ENCODE data around the gene CHRNA3.

The CHRNA3 gene

DNA sequence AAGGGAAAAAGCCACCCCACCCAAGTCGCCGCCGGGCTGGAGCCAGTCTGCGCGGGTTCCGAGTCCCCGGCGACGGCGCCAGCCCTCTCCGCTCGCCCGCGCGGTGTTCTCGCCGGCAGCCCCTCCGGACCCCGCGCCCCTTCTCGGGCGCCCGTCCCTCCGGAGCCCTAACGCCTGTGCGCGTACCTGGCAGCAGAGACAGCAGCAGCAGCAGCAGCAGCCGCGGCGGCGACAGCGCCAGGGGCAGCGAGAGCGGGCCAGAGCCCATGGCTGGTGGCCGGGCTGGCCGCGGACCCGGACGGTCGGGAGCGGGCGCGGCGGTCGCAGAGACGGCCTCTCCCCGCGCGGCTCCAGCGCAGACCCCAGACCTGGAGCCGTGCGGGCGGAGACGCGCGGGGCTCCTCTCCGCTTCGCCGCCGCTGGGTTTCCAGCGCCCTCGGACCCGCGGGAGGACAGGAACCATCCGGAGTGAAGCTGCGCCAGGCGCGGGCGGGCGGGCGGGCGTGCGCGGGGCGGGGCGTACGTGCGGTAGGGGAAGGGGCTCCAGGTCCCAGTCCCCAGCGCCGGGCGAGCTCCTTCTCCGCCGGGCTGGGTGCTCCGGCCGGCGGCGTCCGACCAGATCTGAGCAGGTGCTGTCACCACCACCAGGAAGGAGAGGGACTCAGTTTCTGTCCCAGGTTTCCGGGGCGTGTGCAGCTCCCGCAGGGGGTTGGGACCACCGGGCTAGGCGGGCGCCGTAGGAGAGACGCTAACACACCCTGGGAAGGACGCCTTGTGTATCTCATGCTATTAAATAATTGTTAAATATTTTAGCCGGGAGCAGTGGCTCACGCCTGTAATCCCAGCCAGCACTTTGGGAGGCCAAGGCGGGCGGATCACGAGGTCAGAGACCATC lies at the start of gene CHRNA3:
Gene CHRNA3, minus strand, starts transcription at position 470 of the 895 bp plus-strand sequence. Its CDS starts 202 bp downstream, at position 268.
- no peak for DNase-seq

GRCh38 chr15:78668987-78669386 lies 48.2 kb upstream of the CHRNA3 start:
- DNase-seq: no peak

GRCh38 chr15:78667578-78668236 lies 46.9 kb upstream of the CHRNA3 start:
- no peak for DNase-seq

DNA sequence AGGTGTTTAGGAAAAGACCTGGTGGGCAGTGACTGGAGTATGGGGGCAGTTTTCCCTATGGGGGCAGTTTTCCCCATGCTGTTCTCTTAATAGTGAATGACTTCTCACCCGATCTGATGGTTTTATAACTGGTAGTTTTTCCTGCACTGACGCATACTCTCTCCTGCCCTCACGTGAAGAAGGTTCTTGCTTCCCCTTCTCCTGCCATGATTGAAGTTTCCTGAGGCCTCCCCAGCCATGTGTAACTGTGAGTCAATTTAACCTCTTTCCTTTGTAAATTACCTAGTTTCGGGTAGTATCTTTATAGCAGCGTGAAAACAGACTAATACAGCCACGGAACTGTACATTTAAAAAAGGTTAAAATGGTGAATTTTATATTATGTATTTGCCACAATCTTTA lies 45.2 kb upstream of the CHRNA3 start:
- DNase-seq: no peak

DNA sequence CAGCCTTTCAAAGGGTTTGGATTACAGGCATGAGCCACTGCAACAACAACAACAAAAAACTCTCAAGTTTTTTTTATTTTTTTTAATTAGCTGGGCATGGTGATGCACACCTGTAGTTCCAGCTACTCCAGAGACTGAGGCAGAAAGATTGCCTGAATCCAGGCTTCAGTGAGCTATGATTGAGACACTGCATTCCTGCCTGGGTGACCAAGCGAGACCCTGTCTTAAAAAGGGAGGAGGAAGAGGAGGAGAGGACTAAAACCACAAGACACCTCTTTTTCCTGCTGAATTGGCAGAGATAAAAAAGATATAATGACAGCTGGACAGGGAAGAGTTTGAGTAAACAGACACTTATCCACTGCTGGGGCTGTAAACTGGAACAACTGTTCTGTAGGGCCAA lies 42.9 kb upstream of the CHRNA3 start:
- no peak for DNase-seq

DNA sequence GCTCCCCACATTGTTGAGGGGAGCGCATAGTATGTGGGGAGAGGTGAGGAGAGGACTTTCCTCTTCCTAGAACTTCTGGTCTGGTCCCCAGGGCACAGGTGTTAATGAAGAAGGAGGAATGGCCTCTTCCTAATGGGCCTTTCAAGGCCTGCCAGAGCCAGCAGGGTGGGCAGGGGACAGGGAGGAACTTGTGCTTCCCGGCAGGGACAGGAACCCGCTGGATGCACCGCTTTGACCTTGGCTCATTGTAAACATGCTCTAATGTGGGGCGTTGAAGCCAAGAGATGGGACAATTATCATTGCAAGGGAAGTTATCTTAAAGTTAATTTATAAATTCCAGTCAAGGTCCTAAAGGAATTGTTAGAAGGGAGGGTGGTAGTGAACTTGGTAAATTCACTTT lies 41.2 kb upstream of the CHRNA3 start:
- no peak for DNase-seq

DNA sequence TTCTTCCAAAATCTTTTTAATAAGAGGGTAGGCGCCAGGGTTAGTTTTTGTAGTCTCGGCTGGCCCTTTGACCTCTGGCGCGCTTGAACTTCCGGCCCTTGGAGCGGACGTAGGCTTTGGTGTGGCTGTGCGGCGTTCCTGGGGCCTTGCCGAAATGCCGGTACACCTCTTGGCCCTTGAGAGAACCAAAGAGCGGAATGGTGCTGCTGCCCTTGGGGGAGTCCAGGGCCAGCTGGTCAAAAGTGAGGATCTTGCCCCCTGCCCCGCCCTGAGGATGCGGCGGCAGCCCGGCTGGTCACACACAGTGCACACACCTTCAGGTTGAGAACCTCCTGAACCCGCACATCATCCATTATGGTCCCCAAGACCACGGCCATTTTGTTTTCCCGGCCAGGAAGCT lies 40.2 kb upstream of the CHRNA3 start:
- no peak for DNase-seq

- DNase-seq: no peak
Measured at GRCh38 chr15:78660584-78660983, 39.8 kb upstream of the CHRNA3 start.

- DNase-seq: no peak
Measured at GRCh38 chr15:78658823-78659222, 38.0 kb upstream of the CHRNA3 start.

GRCh38 chr15:78654272-78654671 lies 33.5 kb upstream of the CHRNA3 start:
- no peak for DNase-seq

GRCh38 chr15:78651930-78652615 lies 31.3 kb upstream of the CHRNA3 start:
- no peak for DNase-seq

DNA sequence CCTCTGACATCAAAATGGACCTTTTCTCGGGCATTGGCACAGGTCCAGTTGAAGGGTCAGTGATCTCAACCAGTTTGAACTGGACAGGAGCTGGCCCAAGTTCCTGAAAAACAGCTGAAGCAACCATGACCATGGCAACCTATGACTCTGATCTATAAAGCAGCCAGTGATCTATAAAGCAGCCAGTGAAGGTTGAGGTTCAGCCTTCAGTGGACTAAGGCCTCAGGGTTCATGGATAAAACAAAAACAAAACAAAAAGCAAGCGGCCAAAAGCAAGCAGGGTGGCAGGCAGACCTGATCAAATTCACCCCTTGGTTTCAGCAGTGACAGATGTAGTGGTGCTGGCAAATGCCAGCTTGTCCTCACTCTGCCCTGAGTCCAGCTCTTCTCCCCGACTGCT lies 30.2 kb upstream of the CHRNA3 start:
- no peak for DNase-seq

GRCh38 chr15:78650022-78650421 lies 29.2 kb upstream of the CHRNA3 start:
- no peak for DNase-seq

DNA sequence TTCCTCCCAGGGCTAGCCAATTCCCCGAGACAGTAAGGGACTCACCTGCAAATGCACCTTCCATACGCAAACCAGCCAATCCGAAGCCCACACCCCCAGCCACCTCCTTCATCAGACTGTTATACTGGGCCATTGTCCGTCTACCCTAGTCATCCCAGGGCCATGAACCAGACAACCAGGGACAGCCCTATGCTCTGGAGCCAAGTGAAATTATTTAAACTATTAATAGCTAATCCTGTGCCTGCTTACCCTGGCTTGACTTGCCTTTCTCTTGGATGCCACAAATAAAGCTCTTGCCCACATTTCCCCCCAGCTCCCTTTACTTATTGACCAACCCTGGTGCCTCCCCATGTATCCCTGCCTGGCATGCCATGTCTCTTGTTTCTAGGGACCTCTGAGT lies 24.2 kb upstream of the CHRNA3 start:
- DNase-seq: no peak

DNA sequence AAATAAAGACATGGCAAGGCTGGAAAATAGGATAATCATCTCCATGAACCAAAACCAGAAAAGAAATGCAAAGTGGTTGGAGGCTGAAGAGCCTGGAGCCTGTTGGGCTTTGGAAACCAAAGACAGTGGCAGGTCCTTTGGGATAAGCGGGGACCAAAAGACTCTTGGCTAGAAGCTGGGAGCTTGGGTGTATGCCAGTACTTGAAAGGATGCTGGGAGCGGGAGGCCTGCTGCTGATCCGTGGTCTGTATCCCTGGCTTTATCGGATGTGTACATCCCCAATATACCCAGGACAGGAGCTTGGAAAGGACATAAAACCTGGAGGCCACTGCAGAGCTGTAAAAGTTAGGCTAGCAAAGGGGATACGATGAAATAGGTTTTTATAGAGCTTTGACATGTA lies 21.5 kb upstream of the CHRNA3 start:
- no peak for DNase-seq

GRCh38 chr15:78641749-78642275 lies 21.0 kb upstream of the CHRNA3 start:
- peak; percentile 10 for DNase-seq

GRCh38 chr15:78641102-78641748 lies 20.4 kb upstream of the CHRNA3 start, which contains the start of gene CHRNB4:
Gene CHRNB4, minus strand, starts transcription at chr15:78641210. Its CDS starts 77 bp downstream, at chr15:78641133.
- DNase-seq: no peak

- no peak for DNase-seq
Measured at GRCh38 chr15:78640527-78641101, 19.8 kb upstream of the CHRNA3 start.

GRCh38 chr15:78638658-78639314 lies 18.0 kb upstream of the CHRNA3 start:
- peak; percentile 65 for DNase-seq

DNA sequence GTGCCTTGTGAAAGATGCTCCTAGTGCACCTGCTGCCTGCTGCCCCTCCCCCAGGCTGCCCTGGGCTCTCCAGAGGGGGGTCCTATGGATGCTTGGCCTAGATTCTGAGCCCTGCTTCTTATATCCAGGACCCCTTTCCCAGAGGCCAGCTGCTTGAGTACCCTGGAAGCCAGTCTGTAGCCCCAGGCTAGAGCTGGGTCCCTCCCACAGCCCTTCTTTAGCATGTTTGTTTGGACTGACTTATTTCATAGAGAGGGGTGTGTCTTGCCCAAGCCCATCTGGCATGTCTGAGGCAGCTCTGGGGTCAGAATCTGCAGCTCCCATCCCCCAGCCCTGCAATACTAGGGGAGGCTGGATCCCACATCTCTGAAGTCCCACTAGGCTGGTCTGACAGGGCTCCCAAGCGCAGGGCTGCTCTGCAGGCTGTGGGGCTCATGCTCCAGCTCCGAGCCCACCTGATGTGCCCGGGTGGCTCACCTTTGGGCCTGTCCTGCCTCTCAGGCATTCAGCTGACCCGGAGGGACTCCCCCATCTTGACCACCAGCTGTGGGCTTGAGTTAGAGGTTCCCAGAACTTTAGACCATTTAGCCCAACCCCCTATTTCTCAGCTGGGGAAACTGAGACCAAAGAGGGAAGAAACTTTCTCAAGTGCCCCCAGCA lies 17.1 kb upstream of the CHRNA3 start:
- no peak for DNase-seq

GRCh38 chr15:78636378-78636859 lies 15.6 kb upstream of the CHRNA3 start:
- DNase-seq: no peak
